GM18498 (cell line): ENCODE data around the gene OBSL1.

ENCODE experiments used
- ATAC-seq: cut with Tn5 transposase; IDR thresholded peaks from one replicate; pipeline ENCODE4 v1.9.1; 2021; ENCODE audit warnings: mild to moderate bottlenecking, moderate library complexity; ENCODE audit not compliant: unreplicated experiment

Gene OBSL1

DNA sequence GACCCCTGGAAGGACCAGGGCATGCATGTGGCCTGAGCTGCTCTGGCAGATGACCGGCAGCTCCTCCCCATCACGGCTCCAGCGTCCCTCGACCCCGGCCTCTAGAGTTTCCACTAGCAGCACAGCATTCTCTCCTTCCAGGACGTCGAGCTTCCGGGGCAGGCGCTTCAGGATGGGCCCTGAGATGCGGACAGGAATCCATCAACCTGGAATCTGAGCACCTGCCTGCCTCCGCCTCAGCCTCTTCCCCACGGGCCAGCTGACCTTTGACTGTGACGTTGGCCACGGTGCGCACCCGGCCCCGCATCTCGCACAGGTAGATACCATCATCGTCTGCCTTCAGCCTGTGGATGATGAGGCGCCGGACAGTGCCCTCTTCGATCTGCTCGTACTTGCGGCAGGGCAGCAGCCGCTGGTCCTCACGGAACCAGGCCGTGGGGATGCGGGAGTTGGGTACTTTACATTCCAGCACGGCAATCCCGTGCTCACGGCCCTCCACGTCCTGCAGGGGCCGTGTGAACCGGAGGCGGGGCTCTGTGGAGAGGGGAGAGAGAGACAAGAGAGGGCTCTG is 3.5 kb downstream of the OBSL1 start:
- no peak for ATAC-seq

DNA sequence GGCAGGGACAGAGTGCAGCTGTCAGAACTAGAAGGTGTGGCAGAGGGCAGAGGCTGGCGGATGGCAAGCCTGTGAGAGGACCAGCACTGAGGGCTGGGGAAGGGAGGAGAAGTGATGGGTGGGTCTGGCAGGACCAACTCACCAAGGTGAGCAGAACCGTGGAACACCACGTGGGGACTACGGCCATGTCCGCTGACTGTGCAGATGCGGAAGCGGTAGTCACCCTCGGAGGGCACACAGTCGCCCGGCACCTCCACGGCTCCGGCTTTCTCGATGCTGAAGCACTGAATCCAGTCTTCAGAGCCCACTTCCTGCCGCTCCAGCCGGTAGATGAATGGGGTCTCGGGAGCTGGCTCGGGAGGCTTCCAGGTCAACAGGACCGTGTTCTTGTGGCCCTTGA is 4.2 kb downstream of the OBSL1 start:
- ATAC-seq: no peak

DNA sequence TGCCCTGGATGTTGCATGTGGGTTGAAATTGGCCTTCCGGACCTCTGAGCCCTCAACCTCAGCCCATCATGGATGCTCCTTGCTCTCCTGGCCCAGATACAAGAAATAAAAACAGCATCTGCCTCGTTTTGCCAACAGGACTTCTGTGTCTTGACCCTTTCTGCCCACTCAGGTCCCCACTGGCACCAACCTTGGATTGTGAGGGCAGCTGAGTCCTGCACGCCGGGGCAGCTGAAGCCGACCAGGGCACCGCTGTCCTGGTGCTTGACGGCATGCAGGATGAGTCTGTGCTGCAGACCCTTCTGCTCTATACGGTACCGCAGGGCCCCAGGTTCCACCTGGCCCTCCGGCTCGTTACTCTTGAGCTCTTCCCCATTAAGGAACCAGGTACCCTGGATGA is 4.7 kb downstream of the OBSL1 start:
- no peak for ATAC-seq

DNA sequence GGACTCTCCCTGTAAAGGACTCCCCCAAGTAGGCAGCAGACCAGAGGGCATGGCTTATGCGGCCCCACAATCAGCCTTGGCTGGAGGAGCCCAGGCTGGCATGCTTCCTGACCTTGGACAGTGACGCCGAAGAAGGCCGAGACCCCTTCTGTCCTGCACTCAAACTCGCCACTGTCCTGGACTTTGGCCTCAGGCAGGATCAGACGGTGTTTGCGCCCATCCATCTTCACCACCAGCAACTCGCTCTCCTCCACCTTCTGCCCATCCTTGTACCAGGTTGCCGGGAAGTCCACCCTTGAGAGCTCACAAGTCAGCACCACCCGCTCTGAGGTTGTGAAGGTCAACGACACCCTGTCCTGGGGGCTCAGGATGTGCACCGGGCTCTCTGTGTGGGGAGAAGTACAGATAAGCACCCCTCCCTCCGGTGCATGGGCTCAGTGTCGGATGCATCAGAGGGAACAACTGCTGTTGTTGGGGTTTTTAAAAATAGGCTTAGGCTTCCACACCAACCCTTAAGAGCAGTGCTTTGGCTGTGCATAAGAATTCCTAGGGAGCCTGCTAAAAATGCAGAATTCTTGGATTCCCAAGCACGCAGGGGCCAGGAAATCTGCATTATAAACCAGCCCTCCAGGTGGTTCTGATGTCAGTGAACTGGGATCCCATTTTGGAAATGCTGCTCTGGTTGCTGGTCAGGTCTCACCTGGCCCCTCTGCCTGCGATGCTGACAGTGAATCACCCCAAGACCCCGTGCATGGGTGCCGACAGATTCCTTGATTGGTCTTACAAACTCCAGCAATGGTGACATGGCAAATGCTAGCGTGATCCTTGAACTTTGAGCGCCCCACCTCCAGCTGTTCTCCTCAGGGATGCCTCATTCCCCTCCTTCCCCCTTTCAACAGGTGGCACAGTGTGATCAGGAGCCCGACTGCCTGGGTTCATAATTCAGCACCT is 5.9 kb downstream of the OBSL1 start:
- ATAC-seq: no peak

DNA sequence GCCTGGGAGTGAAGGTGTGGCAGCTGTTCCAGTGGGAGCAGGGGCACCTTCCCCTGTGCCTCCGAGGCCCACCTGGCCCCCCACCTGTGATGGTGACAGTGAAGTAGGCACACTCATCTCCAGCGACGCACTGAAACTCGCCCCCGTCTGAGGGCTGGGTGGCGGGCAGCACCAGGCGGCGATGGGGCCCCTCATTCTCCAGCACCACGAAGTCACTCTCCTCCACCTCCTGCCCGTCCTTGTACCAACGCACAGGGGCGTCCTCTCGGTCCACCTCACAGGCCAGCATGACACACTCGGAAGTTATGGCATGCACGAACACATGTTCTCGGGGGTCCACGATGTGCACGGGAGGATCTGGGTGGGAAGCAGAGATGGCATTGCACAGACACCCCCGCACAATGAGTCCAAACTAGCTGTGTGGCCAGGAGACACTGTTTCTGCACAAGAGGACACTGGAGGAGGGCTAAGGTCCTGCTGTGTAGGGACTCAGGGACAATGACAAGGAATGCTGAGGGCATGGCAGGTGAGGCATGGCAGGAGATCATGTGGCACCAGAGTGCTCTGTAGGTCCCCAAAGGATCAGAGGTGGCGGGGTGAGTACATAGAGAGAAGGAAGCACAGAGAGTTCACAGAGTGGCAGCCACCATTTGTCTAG is 7.9 kb downstream of the OBSL1 start:
- ATAC-seq: no peak

DNA sequence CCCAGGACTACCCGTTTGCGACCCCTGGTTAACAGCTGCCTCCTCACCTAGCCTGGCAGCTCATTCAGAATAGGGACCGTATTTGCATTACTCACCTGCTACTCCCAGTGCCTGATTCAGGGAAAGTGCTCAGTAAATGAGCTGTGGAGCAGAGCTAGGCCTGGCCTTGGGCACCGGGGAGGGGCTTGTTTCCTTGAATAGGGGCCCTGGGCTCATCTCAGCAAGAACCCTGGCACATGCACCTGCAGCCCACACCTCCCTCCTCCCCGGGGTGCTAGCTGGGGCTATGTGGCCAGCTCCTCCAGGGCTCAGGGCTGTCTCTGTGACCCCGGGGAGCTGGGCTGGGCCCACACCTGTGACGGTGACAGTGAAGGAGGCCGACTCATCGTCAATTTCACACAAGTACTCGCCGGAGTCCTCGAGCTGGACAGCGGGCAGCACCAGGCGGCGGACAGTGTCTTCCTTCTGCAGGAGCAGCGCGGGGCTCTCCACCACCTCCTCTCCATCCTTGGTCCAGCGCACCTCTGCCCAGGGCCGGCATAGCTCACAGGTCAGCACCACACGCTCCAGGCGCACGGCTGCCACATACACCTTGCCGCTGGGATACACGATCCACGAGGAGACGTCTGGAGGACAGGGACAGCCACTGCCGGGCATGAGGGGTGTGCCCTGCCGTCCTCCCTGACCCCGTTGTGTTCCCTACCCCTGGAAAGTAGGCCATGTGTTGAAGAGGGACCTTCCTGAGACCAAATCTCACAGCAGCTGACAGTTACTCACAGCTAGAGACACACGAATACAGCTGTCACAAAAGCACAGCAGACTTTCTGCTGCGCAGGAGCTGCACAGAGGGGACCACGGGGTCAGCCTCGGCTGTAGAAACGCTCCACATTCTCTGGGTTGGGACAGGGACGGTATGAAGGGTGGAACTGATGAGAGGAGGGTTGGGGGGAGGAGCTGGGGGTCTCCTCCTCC is 9.0 kb downstream of the OBSL1 start:
- ATAC-seq: no peak

DNA sequence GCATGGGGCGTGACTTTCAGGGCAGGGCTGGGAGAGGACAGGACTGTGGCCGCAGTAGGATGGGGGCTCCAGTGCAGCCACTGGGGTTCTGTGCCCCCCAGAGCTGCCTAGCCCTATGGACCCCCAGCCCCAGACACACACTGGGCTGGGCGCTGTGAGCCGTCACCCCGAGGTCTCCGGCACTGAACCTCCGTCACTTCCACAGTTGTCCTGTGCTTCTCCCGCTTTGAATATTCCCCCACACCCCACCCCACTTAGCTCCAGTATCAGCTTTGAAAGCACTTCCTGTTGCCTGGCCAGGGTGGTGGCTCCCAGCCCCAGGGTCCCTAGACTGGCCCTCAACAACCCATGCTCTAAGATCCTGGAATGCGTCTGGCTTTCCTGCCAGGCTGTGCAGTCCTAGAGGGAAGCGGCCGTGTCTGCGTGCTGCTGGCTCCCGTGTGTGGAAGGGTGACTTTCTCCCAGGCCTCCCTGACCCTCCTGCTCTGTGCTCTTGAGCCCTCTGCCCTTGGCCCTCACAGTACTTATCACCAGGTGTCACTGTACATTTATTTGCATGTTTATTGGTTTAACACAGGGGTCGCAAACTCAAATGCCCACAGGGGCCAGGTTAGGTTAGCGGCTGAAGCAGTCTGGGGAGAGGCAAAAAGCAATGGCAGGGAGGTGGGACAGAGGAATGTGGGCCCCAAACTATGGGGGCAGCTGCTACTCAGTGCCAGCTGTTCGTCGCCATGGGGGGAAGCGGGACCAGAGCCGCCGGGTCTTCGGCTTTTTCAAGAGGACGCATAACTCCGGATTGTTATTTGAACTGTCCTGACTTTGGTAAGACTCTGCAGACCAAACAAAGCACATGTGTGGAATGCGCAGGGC is 9.9 kb downstream of the OBSL1 start:
- ATAC-seq: no peak

DNA sequence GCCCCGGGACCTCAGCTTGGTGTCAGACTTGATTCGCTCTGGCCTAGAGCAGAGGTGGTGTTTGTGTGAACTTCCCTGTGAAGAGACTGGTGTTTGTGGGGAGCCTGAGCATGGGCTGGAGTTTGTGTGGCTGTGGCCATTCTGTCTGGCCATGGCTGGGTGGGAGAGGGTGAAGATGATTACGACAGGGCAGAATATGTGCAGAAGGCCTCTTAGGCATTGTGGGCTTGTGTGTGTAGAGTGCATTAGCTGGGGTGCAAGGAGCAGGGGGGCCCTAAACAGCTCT is 10.5 kb downstream of the OBSL1 start:
- ATAC-seq: no peak

DNA sequence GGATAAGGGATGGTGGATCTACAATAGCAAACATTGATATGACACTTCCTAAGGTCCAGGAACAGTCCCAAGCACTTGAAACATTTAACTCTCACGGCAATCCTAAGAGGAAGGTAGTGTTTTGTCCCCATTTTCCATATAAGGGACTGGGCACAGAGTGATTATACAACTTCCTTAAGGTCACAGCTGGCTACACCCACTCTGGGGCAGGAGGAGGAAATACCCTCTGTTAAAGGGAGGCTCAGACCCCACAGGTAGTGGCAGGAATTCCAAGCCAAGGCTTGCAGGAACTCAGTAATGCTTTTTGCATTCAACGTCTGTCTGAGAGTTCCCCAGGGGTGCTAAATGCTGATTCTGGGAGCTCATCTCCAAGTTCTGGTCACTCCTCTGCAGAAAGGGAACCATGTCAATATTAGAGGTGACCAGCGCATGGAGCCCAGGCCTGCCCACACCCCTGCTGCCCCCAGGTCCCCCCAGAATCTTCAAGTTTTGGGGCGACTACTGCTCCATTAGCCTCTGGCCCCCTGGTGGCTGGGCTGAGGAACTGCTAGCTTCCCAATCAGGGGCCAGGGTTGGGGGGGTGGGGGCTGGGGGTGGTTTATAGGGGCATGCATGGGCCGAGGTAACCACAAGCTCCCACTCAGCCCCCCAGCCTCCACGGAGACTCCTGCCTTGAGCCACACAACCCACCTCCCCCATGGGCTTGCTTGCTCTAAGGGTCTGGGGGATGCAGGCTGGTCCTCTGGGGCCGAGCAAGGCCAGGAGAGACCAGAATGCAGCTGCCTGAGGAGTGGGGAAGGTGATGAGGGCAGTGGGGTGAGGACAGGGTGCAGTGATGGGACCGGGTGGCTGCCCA is 11.1 kb downstream of the OBSL1 start:
- ATAC-seq: no peak

DNA sequence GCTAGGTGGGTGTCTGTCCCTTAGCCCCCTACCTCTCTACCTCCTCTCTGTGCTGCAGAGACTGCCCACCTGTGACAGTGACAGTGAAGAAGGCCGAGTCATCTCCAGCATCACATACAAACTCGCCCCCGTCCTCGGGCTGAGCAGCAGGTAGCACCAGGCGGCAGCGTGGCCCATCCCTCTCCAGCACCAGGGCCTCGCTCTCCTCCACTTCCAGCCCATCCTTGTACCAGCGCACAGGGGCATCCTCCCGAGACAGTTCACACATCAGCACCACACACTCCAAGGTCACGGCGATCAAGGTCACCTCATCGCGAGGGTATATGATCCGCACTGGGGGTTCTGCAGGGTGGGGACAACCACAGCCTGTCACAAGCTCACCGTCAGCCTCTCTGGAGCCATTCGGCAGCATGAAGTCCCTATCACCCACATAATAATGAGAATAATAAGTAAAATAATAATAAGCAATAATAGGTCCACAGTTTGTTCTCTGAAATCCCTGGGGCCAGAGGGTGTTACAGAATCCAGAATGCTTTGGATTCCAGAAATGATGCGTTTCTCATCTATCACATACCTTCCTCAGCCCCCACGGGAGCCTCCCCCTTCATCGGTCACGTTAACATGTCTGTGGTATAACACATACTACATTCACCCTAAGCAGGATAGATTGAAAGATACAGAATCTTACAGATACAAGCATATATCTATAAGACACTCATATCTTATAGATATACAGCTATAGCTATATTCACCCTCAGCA is 12.0 kb downstream of the OBSL1 start:
- ATAC-seq: no peak

DNA sequence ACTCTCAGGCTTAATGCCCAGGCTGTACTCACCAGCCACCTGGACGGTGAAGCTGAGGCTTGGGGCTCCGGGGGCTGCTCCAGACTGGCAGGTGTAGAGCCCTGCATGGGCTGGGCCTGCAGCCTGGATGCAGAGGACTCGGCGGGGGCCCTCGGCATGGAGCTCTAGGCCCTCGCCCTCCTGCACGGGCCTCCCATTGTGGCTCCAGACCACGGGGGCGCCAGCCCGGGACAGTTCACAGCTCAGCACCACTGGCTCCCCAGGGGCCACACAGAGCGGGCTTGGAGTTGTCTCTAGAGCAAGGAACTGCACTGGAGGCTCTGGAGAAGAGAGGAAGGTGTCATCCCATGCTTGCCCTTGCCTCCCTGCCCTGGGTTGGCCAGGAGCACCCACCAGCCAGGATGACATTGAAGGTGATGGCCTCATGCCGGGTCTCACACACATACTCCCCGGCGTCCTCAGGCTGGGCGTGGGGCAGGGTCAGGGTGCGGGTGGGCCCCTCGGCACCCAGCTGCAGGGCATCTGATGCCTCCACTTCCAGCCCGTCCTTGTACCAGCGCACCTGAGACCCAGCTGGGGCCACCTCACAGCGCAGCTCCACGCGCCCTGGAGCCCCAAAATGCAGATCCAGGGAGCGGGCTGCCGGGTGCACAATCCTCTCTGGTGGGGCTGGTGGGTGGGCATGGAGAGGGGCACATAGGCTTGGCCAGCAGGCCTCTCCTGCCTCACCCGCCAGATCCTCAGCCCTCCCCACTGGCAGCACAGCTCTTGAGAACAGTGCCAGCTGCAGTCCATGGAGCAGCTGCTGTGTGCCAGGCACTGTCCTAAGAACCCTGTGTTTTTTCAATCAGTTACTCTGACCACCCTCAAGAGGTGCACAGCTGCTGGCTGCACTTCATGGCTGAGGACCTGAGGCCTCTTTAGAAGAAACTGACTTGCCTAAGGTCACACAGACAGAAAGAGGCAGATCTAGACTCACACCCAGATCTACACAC is 13.3 kb downstream of the OBSL1 start:
- ATAC-seq: no peak

DNA sequence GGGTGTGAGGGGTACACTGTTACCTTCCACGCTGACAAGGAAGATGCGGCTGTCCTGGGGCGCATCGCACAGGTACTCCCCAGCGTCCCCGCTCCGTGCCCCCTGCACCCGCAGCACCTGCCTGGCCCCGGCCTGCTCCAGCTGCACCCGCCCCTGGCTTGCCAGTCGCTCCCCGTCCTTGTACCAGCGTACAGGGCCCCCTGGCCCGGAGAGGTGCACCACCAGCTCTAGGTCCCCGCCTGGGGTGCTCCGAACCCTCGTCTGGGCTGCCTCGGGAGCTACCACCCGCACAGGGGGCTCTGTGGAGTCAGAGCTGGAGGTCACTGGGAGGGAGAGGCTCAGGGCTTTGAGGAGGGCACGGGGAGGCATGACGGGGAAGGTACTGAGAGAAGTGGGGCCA is 14.0 kb downstream of the OBSL1 start:
- ATAC-seq: no peak

DNA sequence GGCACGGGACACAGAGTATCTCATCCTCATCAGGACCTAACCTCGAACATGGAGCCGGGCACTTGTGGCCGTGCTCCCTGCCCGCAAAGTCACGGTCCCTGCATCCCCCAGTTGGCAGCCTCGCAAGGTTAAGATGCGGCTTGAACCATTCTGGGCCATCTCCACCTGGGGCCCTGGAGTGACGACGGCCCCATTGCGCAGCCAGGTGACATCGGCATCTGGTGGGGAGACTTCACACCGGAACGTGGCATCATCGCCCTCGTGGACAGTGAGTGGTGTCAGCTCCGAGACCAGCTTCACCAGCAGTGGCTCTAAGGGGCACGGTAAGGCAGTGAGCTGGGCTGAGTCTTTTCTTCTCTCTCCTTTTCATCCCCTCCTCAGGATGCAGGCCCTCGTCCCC is 14.9 kb downstream of the OBSL1 start:
- ATAC-seq: no peak

DNA sequence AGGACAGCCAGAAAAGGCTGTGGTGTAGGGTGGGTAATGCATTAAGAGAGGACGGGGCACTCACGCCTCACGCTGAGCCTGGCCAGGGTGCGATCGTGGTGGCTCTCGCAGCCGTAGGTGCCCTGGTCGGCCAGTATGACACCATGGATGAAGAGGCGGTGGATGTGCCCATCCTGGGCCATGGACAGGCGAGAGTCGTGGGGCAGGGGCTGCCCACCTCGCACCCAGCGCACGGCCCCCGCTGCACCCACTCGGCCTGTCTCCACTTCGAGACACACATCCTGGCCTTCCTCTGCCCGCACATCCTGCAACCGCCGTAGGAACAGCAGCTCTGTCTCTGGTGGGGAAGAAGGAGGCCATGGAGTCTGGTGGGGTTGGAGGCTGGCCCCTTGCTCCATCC is 15.4 kb downstream of the OBSL1 start:
- ATAC-seq: no peak

DNA sequence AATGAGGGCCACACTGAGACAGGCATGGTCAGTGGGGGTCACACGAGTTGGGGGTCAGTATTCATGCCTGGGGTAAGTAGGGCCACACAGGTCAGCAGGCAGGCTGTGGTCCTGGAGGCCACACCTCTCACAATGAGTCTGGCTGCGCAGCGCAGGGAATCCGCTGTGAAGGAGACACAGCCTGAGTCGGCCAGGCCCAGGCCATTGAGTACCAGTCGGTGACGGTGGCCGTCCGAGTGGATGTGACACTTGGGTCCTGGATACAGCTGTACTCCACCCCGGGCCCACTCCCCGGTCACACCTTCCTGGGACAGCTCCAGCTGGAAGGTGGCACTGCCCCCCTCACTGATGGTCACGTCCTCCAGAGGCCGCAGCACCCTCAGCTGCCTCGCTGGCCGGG is 17.0 kb downstream of the OBSL1 start:
- no peak for ATAC-seq

DNA sequence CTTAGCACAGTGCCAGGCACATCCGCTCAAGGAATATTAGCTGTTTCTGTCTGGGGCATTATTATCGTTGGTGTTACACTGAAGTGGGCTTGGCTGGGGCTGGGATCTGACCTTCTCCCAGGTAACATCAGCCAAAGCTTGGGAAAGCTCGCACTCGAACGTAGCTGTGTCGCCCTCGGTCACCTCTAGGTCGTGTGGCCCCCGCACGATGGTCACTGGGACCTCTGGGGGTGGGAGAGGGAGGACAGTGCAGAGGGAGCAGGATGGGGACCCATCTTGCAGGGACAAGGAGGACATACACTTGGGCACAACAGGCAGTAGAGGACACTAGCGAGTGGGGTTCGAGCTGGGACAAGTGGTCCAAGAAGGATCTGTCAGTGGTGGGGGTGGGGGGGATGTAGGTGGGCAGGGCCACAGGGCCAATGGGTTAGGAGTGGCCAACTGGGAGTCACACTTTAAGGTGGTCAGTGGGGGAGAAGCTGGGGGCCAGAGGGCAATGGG is 17.8 kb downstream of the OBSL1 start:
- ATAC-seq: no peak

DNA sequence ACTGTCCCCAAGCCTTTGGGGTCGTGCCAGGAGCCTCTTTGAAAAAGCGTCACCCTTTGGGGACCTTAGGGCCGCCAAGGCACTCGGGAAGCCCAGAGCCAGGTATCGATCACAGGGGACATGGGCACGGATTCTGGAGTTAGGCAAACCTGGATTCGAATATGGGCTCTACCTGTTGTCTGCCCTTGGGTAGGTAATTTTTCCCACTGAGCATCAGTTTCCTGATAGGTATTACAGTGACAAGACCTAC is 18.2 kb downstream of the OBSL1 start:
- no peak for ATAC-seq
